Measurements from ENCODE around the gene ARMH2. TPM values are rescaled to one million over a fixed set of nuclear protein-coding genes. Genes with fewer than 3 reads are reported as not detected.

ARMH2 gene
- total RNA-seq, 1 experiment from 2014 or later, result not detected

- TF ChIP-seq YY1 (IDR thresholded peaks at IDR 0.05; ENCODE audit: extremely low read depth, insufficient replicate concordance, low read depth, low read length), result no peak
- no peak for TF ChIP-seq REST (IDR thresholded peaks at IDR 0.05; ENCODE audit: low read depth)
- TF ChIP-seq POLR2AphosphoS5 (IDR thresholded peaks at IDR 0.05; ENCODE audit: low read depth, low read length), result no peak
- no peak for TF ChIP-seq EGR1 (IDR thresholded peaks at IDR 0.05; ENCODE audit: low read depth)
- TF ChIP-seq CEBPB (IDR thresholded peaks at IDR 0.05; ENCODE audit: low read depth), result no peak
- TF ChIP-seq ZNF274 (IDR thresholded peaks at IDR 0.05; ENCODE audit: low read depth, low read length), result no peak
- no peak for TF ChIP-seq JUND (IDR thresholded peaks at IDR 0.05)
These were observed 24.0 kb upstream of the ARMH2 start (continued) for GRCh38 chr6:24822696-24823095.

- H3K4me1 ChIP-seq (ENCODE audit: control insufficient read depth in 1 of 2, insufficient read depth in 2 of 2, low read length in 2 of 2), result no peaks in the 10 kb centered on the region
- H3K79me2 ChIP-seq (ENCODE audit: insufficient read depth, low read length), result no peaks in the 10 kb centered on the region
- POLR2A ChIA-PET, result no interaction called here
- BruUV-seq (replicated peaks), result no TSS peak
- H3K27ac ChIP-seq (ENCODE audit: low read depth, low read length), result no peak overlapping the region
- TF ChIP-seq SIN3A (IDR thresholded peaks at IDR 0.05; ENCODE audit: low read depth), result no peak
- TF ChIP-seq ELF1 (IDR thresholded peaks at IDR 0.05; ENCODE audit: borderline replicate concordance, low read depth), result no peak
- no peak for TF ChIP-seq FOSL1 (IDR thresholded peaks at IDR 0.05; ENCODE audit: low read depth)
- TF ChIP-seq ZNF274 (IDR thresholded peaks at IDR 0.05; ENCODE audit: low read depth, low read length), result no peak
- no peak for TF ChIP-seq CEBPB (IDR thresholded peaks at IDR 0.05; ENCODE audit: low read depth)
- CTCF ChIA-PET, result no interaction called here
- intact Hi-C loops (cut with micrococcal nuclease), result no loop called here
- H3K9me3 ChIP-seq (ENCODE audit: control insufficient read depth in 1 of 2, insufficient read depth in 1 of 2, low read depth in 1 of 2, low read length in 2 of 2), result no peaks in the 10 kb centered on the region
- no peaks in the 10 kb centered on the region for H4K20me1 ChIP-seq (ENCODE audit: insufficient read depth)
- DNase-seq (ENCODE audit: low read depth, low spot score) (no peak), ATAC-seq (no peak)
- no peak overlapping the region for H3K9ac ChIP-seq (ENCODE audit: low read length)
- no peaks in the 10 kb centered on the region for H3K9me2 ChIP-seq (ENCODE audit: insufficient read depth)
- no peak overlapping the region for H3K4me3 ChIP-seq (replicated peaks in 1 of 2; ENCODE audit: low read depth in 1 of 2, low read length in 2 of 2)
- no peaks in the 10 kb centered on the region for H3K36me3 ChIP-seq (ENCODE audit: control insufficient read depth in 1 of 2, insufficient read depth in 2 of 2, low read length in 2 of 2)
- no peaks in the 10 kb centered on the region for H3K27me3 ChIP-seq (ENCODE audit: insufficient read depth, low read length)
- peak overlapping the region; percentile 51 for H2AFZ ChIP-seq (ENCODE audit: low read depth, low read length, poor library complexity, severe bottlenecking)
- no peak overlapping the region for H3K4me2 ChIP-seq (ENCODE audit: low read length)
- RAD21 ChIA-PET (ENCODE audit: low non-redundant PET in 1 of 2, low total read pairs in 2 of 2, uncharacterized antibody in 2 of 2, unreplicated experiment in 2 of 2), result no interaction called here
These were observed 23.2 kb upstream of the ARMH2 start for GRCh38 chr6:24821860-24822444.

Data from HCT116 (cell line).